GM12878 (cell line): Measurements from ENCODE around the gene RPL5. TPM values are rescaled to one million over a fixed set of nuclear protein-coding genes. Genes with fewer than 3 reads are reported as not detected.
A peak's percentile ranks its signal among the peaks of the same experiment; 100 is the strongest.

ENCODE experiments used
- ATAC-seq: fragments of 200-7000 bp; cut with Tn5 transposase; 3 replicates; pipeline ENCODE4 v1.9.1; 2020; ENCODE audit warnings: mild to moderate bottlenecking, moderate library complexity
- BruUV-seq: library from RNA; stranded (reverse); fragments of 400-500 nt; replicated peaks from 2 replicates; lab custom pipeline; 2021; lab: Mats Ljungman, UMichigan
- CTCF ChIA-PET: fragments of 300-600 bp; sonication (Branson Sonifier 250); formaldehyde crosslinking; extraction: SDS; loops from one replicate; lab custom pipeline; 2021; ENCODE audit warnings: inconsistent platforms; lab: Yijun Ruan, JAX
- POLR2A ChIA-PET: fragments of 350-600 bp; formaldehyde crosslinking; extraction: SDS; loops from one replicate; lab custom pipeline; 2021; ENCODE audit warnings: inconsistent platforms; lab: Charles Lee
- RAD21 ChIA-PET: fragments of 300-600 bp; sonication (Branson Sonifier 250); formaldehyde crosslinking; loops from one replicate; lab custom pipeline; 2023; ENCODE audit warnings: antibody characterized with exemption; ENCODE audit not compliant: unreplicated experiment; lab: Charles Lee
- SMC1A ChIA-PET: fragments of 300-600 bp; sonication (Branson Sonifier 250); formaldehyde crosslinking; loops from one replicate; lab custom pipeline; 2023; ENCODE audit not compliant: unreplicated experiment, uncharacterized antibody; lab: Charles Lee
- DNase-seq: peaks from one replicate; pipeline ENCODE4 v3.0.0-alpha.2; 2011; ENCODE audit warnings: low read depth, low spot score
- FAIRE-seq: peaks from 3 replicates; lab custom pipeline; 2011; peaks lifted over from hg19 to GRCh38; lab: Jason Lieb, UNC
- H2AFZ ChIP-seq: 2 replicates; pipeline ENCODE4 v1.6.0; 2011; ENCODE audit warnings: low read depth, low read length, control low read depth; ENCODE audit not compliant: control insufficient read depth
- H3K27ac ChIP-seq: 2 replicates; pipeline ENCODE4 v1.5.1; 2011; ENCODE audit warnings: control low read depth; ENCODE audit not compliant: control insufficient read depth, insufficient read depth
- H3K27me3 ChIP-seq, 2 experiments: replicated peaks in 1 of 2; 2 replicates each; pipeline versions ENCODE4 v1.6.0 to v1.6.1; 2011; ENCODE audit warnings: low read length in 1 of 2; ENCODE audit not compliant: control insufficient read depth in 2 of 2, insufficient read depth in 2 of 2
- H3K36me3 ChIP-seq, 2 experiments: 2 replicates each; pipeline ENCODE4 v1.5.1; 2011; ENCODE audit warnings: low read length in 1 of 2; ENCODE audit not compliant: control insufficient read depth in 2 of 2, insufficient read depth in 2 of 2
- H3K4me1 ChIP-seq: 2 replicates; pipeline ENCODE4 v1.6.1; 2011; ENCODE audit warnings: mild to moderate bottlenecking, low read length, moderate library complexity, mixed read lengths; ENCODE audit not compliant: control insufficient read depth, insufficient read depth
- H3K4me2 ChIP-seq: 2 replicates; pipeline ENCODE4 v1.6.0; 2011; ENCODE audit warnings: control low read depth; ENCODE audit not compliant: control insufficient read depth, insufficient read depth
- H3K4me3 ChIP-seq: fragments of 200-600 bp; sonication (generic); 2 replicates; pipeline ENCODE4 v1.5.1; 2016
- H3K79me2 ChIP-seq: 2 replicates; pipeline ENCODE4 v1.6.0; 2011; ENCODE audit warnings: low read length; ENCODE audit not compliant: control insufficient read depth, insufficient read depth
- H3K9ac ChIP-seq: 2 replicates; pipeline ENCODE4 v1.8.0; 2011; ENCODE audit warnings: low read length, control low read depth, mixed read lengths; ENCODE audit not compliant: control insufficient read depth, insufficient read depth
- H3K9me3 ChIP-seq: replicated peaks from 3 replicates; pipeline ENCODE4 v1.5.1; 2011; ENCODE audit warnings: mild to moderate bottlenecking, low read length; ENCODE audit not compliant: control insufficient read depth, insufficient read depth
- H4K20me1 ChIP-seq: 2 replicates; pipeline ENCODE4 v1.6.0; 2011; ENCODE audit not compliant: control insufficient read depth, insufficient read depth
- BACH1 ChIP-seq: fragments of 450-650 bp; IDR thresholded peaks from 2 replicates; pipeline ENCODE4 v1.6.1; 2017; ENCODE audit warnings: mild to moderate bottlenecking, borderline replicate concordance
- BHLHE40 ChIP-seq, 2 experiments: fragments of 450-650 bp in 1 of 2; IDR thresholded peaks; 2 replicates each; pipeline ENCODE4 v1.6.1; 2011 to 2017; ENCODE audit warnings: low read depth in 2 of 2, borderline replicate concordance in 1 of 2, improper control_type of control experiment in 1 of 2, low read length in 1 of 2, mild to moderate bottlenecking in 1 of 2
- CBFB ChIP-seq: IDR thresholded peaks from 2 replicates; pipeline ENCODE4 v1.6.1; 2016; ENCODE audit warnings: antibody characterized with exemption, low read depth
- CBX3 ChIP-seq: fragments of 200-600 bp; sonication (generic); IDR thresholded peaks from 2 replicates; pipeline ENCODE4 v1.6.1; 2016; ENCODE audit warnings: low read depth, borderline replicate concordance
- EED ChIP-seq: sonication (generic); IDR thresholded peaks from 2 replicates; pipeline ENCODE4 v1.6.1; 2016; ENCODE audit warnings: antibody characterized with exemption, low read depth
- HDGF ChIP-seq: fragments of 450-650 bp; IDR thresholded peaks from 2 replicates; pipeline ENCODE4 v1.6.1; 2016; ENCODE audit warnings: antibody characterized with exemption
- LARP7 ChIP-seq: fragments of 450-650 bp; IDR thresholded peaks from 2 replicates; pipeline ENCODE4 v1.6.1; 2017; ENCODE audit warnings: mild to moderate bottlenecking
- MAX ChIP-seq: IDR thresholded peaks from 2 replicates; pipeline ENCODE4 v1.6.1; 2012; ENCODE audit warnings: low read depth, low read length, improper control_type of control experiment
- NKRF ChIP-seq: fragments of 450-650 bp; conservative IDR thresholded peaks from 2 replicates; pipeline ENCODE4 v1.6.1; 2017; ENCODE audit warnings: mild to moderate bottlenecking, moderate library complexity
- NR2F1 ChIP-seq: fragments of 450-650 bp; conservative IDR thresholded peaks from 2 replicates; pipeline ENCODE4 v1.6.1; 2017; ENCODE audit warnings: mild to moderate bottlenecking
- PAX8 ChIP-seq: fragments of 450-650 bp; IDR thresholded peaks from 2 replicates; pipeline ENCODE4 v1.6.1; 2017; ENCODE audit warnings: mild to moderate bottlenecking, moderate library complexity
- TCF12 ChIP-seq: IDR thresholded peaks from 2 replicates; pipeline ENCODE4 v1.6.1; 2011; ENCODE audit warnings: low read depth, mild to moderate bottlenecking, low read length
- ZBED1 ChIP-seq: IDR thresholded peaks from 2 replicates; pipeline ENCODE4 v1.6.1; 2016; ENCODE audit warnings: borderline replicate concordance
- ZBTB11 ChIP-seq: fragments of 450-650 bp; formaldehyde crosslinking; IDR thresholded peaks from 2 replicates; pipeline ENCODE4 v1.5.0; 2022; ENCODE audit warnings: mild to moderate bottlenecking, missing genetic modification characterization
- ZBTB33 ChIP-seq: fragments of 450-650 bp; IDR thresholded peaks from 2 replicates; pipeline ENCODE4 v1.6.1; 2017; ENCODE audit warnings: mild to moderate bottlenecking
- WGBS: methylation state at CpG from one replicate; pipeline ENCODE4 v1.1.6; 2016; ENCODE audit warnings: low lambda C conversion rate; ENCODE audit not compliant: insufficient replicate concordance, insufficient coverage; ENCODE audit errors: missing lambda C conversion rate; 5-methylcytosine and 5-hydroxymethylcytosine counted together
- in situ Hi-C: fragments of 300-500 bp; cut with MboI; formaldehyde crosslinking; loops from 9 replicates; pipeline ENCODE4 v1.14.3; 2018; ENCODE audit warnings: mixed read lengths
- intact Hi-C: fragments of 100-400 bp; cut with micrococcal nuclease; formaldehyde crosslinking; loops from one replicate; pipeline ENCODE4 v1.14.2; 2022; ENCODE audit not compliant: unreplicated experiment
- polyA plus RNA-seq, 11 experiments: library from polyadenylated mRNA; depleted of rRNA in 4 of 11; unstranded in 6 of 11; stranded (reverse) in 5 of 11; fragments of >200 nt; fragmentation: Nextera tagmentation in 4 of 11; fragmentation: Illumina TruSeq in 1 of 11; extraction: Ambion mirVana in 4 of 11; extraction: Trizol in 1 of 11; gene quantifications; 1 replicate in 1 of 11; 2 replicates in 10 of 11; pipeline versions ENCODE4 v1.2.1 to v1.2.3, GENCODE V29; 2011 to 2016; ENCODE audit warnings: inconsistent platforms in 2 of 11, missing spikeins in 2 of 11, low read depth in 1 of 11
- total RNA-seq, 4 experiments: library from RNA; depleted of rRNA in 3 of 4; stranded (reverse); fragments of >200 nt in 3 of 4; fragmentation: Illumina TruSeq in 1 of 4; extraction: Trizol in 1 of 4; gene quantifications; 2 replicates each; pipeline versions ENCODE4 v1.2.1 to v1.2.3, GENCODE V29; 2013 to 2021

The RPL5 gene
- total and polyA plus RNA-seq, 10 of the 15 experiments (the other 5 are each of a cell fraction or from before 2014, with no cell fraction given): 1,685 to 6,047 (median 2,601) TPM

GRCh38 chr1:92784639-92785500 is 47.0 kb upstream of the RPL5 start, which contains the start of gene EVI5:
EVI5 (minus strand) TSS chr1:92785108; CDS start chr1:92736546, 48,562 bp downstream.
- peak within 1 kb of the TSS; percentile 20 for H3K27ac ChIP-seq
- FAIRE-seq (peak; percentile 52), ATAC-seq (peak; percentile 97), DNase-seq (peak; percentile 48)
- ChIA-PET CTCF (interaction anchor here (0.6 to 1.4 kb wide), 5 partner anchors 31 to 47 kb away, joined by 3 to 4 read pairs (median 3); partner anchors contain the start of gene RPL5), SMC1A (interaction anchor here (0.5 to 1.5 kb wide), 2 partner anchors 10 to 1755 kb away, joined by 3 read pairs; no protein-coding TSS in a partner anchor), POLR2A (interaction anchor here (0.9 kb wide), 1 partner anchor 12 kb away, joined by 3 read pairs; no protein-coding TSS in a partner anchor), RAD21 (no interaction called here)
- no peaks in the 10 kb centered on the region; a peak in 1 of 4 replicates for H3K27me3 ChIP-seq
- 1% methylated on average over 65 of the region's 94 CpGs for WGBS
- H3K4me2 ChIP-seq: peak within 1 kb of the TSS; percentile 58
- H3K4me3 ChIP-seq: peak within 1 kb of the TSS; percentile 88
- peak within 1 kb of the TSS; percentile 47; the same call in 1 of the 2 replicates for H3K9ac ChIP-seq
- H3K4me1 ChIP-seq: peaks cover 3% of the 10 kb centered on the region
- H2AFZ ChIP-seq: peak within 1 kb of the TSS; percentile 74
- H3K79me2 ChIP-seq: no peaks in the 10 kb centered on the region
- BruUV-seq: no TSS peak
- no peaks in the 10 kb centered on the region for H3K9me3 ChIP-seq
- intact Hi-C loops: no loop called here
- H3K36me3 ChIP-seq: no peaks in the 10 kb centered on the region
- H4K20me1 ChIP-seq: no peaks in the 10 kb centered on the region
- in situ Hi-C loops: no loop called here
- peak; percentile 29; the same call in 1 of the 2 replicates for TF ChIP-seq BACH1
- TF ChIP-seq BHLHE40 (IDR thresholded peaks at IDR 0.05; ENCODE audit: borderline replicate concordance in 1 of 2, low read depth in 2 of 2, low read length in 1 of 2): peak in 1 of 2 experiments; percentile 59; a peak in 2 of 4 replicates
- TF ChIP-seq ZBTB11 (CRISPR knock-in tag): no peak
- no peak for TF ChIP-seq CBFB
- peak; percentile 91 for TF ChIP-seq MAX
- 0 out of 2 replicates have a peak, but pooled peaks have one; percentile 15 for TF ChIP-seq TCF12
- TF ChIP-seq LARP7: peak; percentile 82; the same call in 1 of the 2 replicates
- TF ChIP-seq NKRF: 0 out of 2 replicates have a peak, but pooled peaks have one; percentile 49
- no peak for TF ChIP-seq CBX3
- TF ChIP-seq EED: no peak
- TF ChIP-seq NR2F1: 0 out of 2 replicates have a peak, but pooled peaks have one; percentile 3
- no peak for TF ChIP-seq ZBTB33
- no peak for TF ChIP-seq PAX8
- no peak for TF ChIP-seq ZBED1
- 0 out of 2 replicates have a peak, but pooled peaks have one; percentile 45 for TF ChIP-seq HDGF
